IPS-NIHi11 (cell line): Measurements from ENCODE around the gene ESYT3.
A peak's percentile ranks its signal among the peaks of the same experiment; 100 is the strongest.
"Not testable (repeated sequence)": the region's sequence is repeated elsewhere in the genome, so short reads cannot be mapped to it uniquely, and the experiment has no call there.

Experiments used
- DNase-seq: peaks from one replicate; pipeline ENCODE4 v3.0.0; 2012; ENCODE audit warnings: mixed read lengths, low spot score

ESYT3 gene

DNA sequence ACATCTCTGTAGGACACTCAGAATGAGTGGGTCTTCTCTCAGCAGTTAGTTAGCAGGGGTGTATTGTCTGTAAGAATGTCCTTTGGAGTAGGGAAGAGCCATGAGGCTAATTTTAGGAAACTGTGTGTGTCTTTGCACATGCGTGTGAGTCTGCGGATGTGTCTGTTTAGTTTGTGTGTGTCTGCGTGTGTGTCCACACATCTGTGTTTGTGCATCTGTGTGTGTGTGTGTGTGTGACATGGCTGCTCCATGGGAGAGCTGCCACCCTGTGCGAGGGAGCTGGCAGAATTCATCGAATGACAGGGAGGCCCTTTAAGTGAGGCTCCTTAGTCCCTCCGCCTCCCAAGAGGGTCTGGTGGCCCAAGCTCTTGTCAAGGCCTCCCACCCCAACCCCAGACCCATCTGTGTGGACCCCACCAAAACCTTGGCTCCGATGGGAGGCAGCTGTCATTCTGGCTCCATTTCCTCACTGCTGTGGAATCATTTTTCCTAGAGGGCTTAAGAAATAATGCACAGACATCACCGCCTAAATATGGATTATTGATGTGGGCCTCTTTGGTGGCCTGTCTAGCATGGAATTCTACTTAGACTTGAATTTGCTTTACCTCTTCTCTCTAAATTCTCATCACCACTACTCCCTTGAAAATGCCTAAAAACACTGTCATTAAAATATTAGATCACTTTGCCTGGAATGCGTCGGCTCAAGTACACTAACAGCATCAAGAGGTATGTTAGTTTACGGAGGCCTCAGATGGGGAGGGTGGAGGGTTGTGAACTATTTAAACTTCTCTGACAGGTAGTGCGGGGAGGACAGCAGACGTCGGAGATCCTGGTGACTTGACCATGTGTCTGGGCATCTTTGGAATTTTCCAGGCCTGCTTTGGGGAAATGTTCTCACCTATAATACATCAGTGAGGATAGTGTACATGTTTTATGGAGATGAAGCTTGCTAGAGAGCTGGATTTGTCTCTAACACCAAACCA is 9.4 kb downstream of the ESYT3 start:
- no peak for DNase-seq

DNA sequence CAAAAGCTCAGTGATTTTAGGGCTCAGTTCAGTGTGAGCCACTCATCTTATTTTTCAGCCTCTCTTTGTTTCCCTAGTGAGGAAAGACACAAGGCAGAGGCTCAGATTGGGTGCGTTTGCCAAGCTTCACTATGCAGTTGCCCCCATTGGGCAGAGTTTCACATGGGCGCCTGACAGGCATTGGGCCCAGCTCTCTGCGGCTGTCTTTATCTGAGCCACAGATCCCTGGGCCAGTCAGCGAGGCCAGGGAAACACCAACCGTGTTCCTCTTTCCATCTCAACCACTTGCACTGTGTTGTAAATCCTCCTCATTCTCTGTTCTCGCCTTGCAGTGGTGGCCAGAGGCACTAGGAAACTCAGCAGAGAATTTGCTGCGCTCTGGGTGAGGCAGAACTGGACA is 10.8 kb downstream of the ESYT3 start:
- DNase-seq = no peak

DNA sequence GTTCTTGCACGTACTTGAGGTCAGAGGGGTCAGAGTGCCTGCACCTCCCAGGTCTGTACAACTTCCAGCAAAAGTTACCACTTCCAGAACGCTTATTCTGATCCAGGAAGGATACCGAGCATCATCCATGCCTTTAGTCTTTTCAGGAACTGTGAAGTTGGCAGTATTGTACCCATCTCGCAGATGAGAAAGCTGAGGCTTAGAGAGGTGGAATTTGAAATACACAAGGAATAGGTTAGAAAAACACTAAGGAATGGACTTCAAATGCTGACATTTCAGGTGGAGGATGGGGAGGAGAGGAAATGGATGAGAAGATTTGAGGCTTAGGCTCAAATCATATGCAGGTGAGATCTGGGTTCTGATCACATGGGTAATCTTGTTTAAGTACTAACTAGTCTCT is 11.2 kb downstream of the ESYT3 start:
- no peak for DNase-seq

DNA sequence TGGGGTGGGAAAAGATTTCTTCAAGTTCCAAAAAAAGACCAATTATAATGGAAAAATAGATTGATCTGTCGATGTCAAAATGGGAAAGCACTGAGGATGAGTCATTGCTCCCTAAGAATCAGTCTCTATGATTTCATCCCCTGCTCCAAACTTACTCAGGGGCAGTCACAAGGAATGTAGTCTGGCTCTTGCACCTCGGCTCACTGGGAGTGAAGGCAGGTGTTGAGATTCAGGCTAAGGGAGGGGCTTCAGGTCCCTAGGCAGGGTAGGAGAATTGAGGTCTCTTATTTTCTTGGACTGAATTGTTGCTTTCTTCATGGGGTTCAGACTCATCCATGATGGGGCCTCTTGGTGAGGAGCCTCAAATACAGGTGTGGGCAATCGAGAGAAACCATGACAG is 14.2 kb downstream of the ESYT3 start:
- no peak for DNase-seq

DNA sequence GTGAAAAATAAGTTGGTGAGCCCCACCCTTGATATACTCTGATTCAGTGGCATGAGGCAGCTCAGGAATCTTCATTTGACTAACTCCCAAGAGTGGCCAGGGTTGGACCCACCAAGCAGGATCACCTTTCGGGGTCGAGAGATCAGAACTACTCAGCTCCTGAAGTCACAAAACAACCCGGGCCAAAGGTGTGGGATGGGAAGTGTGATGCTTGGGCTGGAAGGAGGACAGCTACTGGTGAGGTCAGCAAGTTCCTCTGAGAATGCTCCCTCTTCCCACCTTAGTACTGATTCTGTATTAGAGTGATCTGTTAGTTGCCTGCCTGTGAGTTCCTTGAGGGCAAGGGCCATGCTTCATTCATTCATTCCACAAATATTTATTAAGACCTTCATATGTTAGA is 15.1 kb downstream of the ESYT3 start:
- DNase-seq = no peak

DNA sequence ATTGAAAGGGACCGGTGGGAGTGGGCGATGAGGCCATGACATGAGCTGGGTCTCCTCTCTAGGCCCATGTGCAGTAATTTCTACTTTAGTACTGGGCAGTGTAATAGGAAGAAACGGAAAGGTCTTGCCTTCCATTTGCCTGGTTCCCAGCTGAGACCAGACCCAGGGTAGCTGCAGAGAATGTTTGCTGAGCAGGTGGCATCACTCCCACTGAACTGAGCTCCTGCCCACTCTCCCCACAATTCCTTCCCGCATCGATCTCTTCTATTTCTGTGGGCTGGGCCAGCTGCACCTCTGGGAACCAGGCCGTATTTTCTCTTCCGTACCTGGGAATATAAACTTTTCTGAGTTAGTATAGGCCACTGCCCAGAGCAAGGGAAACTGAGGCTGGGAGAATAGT is 15.8 kb downstream of the ESYT3 start:
- no peak for DNase-seq

DNA sequence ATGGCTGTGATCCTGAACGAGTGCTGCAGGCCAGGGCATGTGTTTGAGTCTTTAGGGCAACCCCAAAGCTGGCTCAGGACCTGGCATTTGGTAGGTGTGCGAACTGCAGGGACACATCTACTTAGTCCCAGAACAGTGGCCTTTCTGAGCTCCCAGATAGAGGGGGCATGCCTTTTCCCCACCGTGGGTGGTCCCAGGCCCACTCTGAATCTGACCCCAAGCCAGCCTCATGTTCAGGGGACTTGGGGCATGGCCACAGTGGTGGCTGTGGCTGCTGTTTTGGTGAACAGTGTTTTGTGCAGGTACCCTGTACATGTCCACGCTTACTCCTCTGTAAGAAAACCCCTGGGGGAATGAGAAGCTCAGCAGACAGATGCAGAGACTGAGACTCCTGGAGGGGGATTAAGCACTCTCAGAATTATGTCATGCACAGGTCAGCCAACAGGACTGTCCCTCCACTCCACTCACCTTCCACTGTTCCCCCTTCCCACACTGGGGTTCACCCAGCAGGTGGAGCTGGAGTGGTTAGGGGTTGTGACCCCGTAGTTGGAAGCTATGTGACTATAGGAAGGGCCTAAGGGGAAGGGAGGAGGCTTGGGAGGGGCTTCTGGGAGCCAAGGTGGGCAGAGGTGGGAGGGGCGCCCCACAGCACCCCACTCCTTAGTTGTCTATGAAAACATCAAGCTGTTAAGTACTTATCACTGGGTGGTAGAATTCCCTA is 16.4 kb downstream of the ESYT3 start:
- DNase-seq = no peak

DNA sequence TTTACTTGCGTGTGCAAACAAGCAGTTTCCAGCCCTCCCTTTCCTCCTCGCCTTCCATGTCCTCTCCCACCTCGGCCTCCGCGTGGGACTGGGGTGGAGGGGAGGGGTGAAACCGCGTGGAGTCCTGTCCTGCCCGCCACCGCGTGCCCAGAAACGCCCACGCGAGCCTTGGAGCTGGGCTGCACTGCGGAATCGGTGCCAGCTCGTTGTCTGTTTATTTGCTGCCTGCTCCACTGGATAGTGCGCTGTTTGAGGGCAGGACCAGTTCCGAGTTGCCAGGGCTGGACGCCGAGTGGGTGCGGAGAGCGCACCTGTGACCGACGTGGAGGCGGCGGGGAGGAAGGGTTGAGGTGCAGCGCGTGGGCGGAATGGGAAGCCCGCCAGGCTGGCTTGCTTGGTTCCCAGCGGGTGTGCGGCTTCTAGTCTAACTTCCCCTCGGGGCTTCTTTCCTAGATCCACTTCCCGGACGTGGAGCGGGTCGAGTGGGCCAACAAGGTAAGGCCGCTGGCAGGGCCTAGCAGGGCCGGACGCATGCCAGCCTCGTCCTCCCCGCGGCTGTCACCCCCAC is 17.3 kb downstream of the ESYT3 start:
- DNase-seq = peak; percentile 46

DNA sequence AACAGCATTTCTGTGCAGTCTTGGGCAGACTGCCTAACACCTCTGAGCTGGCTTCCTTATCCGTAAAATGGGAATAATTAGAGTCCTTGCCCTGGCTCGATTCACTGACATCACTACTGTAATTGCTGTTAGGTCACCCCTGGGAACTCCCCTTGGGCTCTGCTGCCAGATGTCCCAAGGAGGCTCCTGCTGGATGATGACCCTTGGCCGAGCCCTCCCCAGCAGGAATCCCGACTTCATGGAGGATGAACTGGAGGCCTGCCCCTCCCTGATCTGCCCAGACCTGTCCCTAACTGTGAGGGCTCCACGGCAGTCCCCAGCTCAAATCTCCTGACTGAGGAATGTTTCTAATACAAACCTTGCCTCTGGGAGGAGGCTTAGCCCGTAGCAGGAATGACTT is 18.0 kb downstream of the ESYT3 start:
- DNase-seq = no peak

DNA sequence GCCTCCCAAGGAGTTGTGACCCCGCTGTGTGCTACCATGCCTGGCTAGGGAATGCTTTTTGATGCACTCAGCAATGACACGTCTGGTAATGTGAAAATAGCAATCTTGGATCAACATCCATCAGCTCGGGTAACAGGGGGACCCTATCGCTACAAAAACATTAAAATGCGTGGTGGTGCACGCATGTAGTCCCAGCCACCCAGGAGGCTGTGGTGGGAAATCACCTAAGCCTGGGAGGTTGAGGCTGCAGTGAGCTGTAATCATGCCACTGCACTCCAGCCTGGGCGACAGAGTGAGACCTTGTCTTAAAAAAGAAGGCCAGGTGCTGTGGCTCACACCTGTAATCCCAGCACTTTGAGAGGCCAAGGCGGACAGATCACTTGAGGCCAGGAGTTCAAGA is 19.5 kb downstream of the ESYT3 start:
- not testable (repeated sequence) for DNase-seq

DNA sequence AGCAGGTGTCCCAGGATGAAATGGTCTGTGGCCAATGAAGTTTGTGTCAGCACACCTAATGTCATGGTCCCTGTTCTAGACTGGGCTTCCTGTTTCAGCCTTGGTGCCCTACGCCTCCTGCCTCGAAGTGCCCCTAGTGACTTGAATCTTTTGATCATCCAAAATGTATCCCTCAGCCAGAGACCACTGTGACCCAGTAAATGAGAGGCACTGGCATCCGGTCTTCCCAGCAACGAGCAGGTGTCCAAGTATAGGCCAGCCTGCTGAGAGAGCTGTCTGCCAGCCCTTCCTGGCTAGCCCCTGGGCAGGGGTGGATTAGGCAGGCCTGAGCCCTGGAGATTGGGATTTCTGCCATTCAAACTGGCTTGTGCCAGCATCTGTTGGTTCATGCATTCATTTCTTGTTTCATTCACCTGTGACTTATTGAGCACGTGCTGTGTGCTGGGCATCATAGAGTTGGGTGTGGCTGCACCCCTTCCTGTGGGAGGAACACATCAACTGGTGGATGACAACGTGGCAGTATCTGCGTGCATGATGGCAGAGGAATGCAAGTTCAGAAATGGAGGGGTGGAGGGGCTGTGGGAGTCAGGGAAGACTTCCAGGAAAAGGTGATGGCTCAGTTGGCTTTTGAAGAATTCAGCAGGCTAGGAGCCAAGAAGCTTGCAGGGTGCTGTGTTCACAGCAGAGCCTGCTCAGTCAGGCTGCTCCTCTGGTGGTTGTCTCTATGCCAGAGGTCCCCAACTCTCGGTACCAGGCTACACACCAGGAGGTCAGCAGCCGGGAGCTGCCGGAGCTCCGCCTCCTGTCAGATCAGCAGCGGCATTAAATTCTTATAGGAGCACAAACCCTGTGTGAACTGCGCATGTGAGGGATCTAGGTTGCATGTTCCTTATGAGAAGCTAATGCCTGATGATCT is 21.6 kb downstream of the ESYT3 start:
- no peak for DNase-seq

DNA sequence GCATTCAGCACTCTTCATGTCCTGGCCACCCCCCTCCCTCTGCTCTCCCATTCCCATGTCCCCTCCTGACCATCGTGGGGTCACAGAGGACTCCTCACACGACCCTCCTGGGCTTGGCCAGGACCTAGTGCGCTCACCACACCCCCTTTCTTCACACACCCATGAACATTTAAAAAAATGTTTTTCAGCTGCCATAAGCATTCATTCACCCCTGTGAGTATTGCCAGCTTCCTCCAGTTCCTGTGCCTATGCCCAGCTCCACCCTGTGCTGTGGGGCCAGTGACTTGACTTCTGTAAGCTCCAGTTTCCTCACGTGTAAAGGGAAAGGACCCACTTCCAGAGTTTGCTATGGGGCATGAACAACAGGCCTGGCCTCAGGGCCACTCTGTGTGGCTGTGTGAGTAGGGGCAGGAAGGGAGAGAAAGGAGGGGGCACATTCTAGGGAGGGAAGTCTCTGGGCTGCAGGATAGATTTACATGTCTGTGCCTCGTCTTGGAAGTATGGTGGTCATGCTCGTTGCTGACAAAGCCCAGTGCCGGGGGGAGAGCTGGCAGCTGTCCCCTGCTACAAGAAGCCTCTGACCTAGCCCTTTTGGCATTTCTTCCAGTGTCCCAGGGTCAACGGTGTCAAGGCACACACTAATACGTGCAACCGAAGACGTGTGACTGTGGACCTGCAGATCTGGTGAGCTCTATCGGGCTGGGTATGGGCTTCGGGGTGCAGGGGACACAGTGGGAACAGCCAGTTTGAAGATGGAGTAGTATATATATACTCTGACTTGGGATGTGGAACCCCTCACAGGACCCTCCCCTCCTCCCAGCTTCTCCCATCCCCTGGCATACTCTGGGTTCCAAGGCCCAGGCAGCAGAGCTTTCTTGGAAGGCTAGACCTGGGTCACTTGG is 22.8 kb downstream of the ESYT3 start:
- DNase-seq = no peak

DNA sequence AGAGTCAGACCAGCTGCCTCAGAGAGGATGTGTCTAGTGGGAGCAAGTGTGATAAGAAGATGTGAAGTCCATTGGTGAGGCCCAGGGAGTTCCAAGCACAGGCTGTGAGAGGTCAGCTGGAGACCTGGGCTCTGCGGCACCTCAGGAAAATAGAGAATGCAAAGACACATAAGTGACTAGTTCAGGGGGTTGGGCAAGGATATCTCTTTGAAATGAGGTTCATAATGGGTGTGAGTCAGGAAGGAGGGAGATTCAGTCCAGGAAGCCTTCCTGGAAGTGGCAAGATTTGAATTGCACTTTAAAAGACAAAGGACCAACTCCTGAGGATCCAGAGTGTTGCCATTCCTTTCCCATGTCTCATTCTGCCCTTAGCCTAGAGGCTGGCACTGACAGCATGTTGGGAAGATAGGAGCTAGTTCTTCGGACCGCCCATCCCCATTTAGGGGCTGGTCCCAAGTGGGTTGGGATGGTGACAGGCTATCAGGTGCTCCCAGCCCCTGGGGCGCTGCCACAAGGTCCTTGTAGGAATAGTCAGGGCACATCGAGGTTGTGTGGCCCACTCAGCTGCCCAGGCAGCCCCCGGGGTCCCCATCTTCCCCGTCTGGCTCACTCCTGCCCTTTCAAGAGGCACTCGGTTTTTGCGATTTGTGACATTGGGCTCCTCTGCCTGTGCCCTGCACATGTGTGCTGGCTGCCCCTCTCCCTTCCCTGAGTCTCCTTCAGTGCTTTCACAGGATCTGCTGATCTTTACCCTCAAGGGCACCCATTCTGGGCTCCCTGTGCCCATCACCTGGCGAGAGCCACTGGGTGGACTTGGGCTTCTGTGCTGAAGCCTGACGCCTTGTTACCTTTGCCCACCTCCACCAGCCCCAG is 23.7 kb downstream of the ESYT3 start:
- no peak for DNase-seq

DNA sequence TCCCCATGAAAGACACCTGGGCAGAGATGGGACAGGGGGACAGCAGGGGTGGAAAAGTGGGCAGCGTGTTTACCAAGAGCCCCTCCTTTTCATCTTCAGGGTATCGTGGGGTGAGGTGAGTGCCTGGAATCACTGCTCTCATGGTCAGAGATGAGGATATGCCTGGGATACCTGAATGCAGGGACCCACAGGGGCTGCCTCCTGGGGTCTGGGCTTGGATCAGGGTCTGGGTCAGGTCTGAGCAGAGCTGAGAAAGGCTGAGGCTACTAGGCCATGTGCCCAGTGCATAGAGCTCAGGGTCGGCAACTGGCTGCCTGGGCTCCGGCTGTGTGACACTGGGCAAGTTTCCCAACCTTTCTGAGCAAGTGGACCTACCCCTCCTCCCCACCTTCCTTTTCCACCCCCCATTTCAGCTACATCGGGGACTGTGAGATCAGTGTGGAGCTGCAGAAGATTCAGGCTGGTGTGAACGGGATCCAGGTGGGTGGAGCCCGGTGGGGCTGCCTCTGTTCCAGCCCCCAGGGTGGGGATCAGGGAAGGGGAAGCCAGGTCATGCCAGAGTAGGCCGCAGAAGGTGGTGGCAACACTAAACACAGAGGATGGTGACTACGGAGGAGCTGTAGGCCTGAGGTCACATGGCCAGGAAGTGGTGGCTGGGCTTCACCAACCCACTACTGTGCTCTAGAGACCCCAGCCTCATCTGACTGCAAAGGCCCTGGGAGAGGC is 24.5 kb downstream of the ESYT3 start:
- no peak for DNase-seq

DNA sequence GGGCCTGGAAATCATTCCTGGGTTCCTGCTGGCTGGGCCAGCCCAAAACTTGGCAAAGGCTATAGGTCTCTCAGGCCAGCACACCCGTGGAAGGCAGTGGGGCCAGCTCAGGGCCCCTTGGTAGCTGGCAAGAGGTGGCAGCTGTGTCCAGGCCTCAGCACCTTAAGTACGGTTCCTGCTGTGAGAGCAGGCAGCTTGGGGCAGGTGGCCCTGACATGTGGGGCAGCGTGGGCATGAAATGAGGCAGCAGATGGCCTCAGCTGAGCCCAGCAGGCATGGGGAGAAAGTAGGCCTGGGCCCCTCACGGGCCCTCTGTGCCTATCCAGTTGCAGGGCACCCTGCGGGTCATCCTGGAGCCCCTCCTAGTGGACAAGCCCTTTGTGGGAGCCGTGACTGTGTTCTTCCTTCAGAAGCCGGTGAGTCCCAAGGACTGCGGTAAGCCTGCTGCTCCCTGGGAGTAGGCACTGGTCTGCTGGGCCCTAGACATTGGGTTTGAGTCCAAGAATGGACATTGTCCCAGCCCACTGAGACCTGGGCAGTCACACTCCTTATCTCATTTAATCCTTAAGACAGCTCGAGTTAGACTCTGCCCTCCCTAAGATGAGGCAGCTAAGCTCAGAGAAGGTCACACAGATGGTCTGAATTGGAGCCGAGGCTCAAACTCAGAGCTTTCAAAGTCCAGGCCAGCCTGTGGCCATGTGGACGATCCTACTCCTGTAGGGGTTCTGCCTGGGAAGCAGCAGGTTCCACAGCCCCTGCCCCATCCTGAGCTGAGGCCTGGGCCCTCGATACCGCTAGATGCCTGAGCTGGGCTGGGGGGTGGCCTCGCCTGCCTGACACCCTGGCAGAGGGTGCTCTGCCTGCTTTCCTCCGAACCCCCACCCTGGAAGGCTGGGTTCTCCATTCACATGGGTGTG is 25.5 kb downstream of the ESYT3 start:
- no peak for DNase-seq

DNA sequence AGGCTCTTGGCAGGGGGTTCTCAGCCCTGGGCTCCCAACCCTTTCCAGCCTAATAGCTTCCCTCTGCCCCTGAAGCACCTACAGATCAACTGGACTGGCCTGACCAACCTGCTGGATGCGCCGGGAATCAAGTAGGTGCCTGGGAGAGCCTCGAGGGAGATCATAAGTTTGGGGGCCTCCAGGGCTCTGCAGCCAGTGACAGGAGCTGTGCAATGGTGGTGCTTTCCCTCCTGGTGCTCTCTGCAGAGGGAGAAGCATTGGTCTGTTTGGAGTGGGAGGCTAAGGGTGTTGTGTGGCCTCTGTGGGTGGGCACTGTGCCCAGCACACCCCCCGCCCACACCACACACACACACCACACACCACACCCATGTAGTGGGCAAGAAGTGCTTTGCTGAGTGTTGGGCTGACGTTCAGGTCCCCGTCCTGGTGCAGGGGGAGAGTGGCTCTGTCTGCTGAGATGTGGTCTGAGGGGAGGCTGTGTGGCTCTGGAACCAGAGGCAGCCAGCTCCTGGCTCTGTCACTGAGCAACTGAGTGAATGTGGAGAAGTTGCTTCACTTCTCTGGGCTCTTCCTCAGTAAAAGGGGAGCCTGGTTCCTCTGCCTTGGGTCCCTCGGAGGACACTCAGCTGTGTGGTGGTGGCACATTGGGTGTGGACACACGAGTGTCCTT is 26.3 kb downstream of the ESYT3 start:
- no peak for DNase-seq

DNA sequence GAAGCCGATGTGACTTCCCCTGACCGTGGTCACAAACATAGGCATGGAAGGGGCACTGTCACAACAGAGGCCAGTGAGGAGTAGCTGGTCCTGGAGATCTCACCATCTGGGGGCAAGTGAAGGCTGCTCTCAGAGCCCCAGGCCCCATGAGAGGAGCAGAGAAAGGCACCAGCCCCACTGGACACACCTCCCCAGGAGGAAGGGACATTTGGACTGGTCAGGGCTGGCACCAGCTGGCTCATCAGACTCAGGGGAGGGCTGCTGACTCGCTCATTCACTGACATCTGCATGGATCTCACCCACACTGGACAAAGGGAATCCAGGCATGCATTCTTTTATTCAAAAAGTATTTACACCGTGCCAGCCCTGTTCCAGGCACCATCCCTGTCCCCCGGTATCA is 26.8 kb downstream of the ESYT3 start:
- DNase-seq = no peak

DNA sequence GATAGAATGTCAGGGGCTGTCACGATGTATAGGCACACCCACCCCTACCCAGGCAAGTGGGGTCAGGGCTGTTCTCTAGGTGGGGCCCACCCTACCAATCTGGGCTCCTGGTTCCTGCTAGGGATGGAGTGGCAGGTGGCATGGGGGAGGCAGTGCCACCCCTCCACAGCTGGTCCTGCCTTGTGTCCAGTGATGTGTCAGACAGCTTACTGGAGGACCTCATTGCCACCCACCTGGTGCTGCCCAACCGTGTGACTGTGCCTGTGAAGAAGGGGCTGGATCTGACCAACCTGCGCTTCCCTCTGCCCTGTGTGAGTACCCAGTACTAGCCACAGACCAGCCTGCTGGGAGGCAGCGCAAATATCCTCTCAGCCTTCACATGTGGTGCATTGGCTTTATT is 27.5 kb downstream of the ESYT3 start:
- DNase-seq = no peak
